Colonic mucosa (tissue), 4 donors: ENCODE results near the gene GNAO1. TPM values are rescaled to one million over a fixed set of nuclear protein-coding genes. Genes with fewer than 3 reads are reported as not detected.
"Not testable (repeated sequence)": the region's sequence is repeated elsewhere in the genome, so short reads cannot be mapped to it uniquely, and the experiment has no call there.

Source experiments
- DNase-seq: peaks from one replicate; pipeline ENCODE4 v3.0.0-alpha.2; 2020
- H3K27ac ChIP-seq: fragments of 200-600 bp; one replicate; pipeline ENCODE4 v1.8.0; 2021
- H3K27me3 ChIP-seq: fragments of 200-600 bp; one replicate; pipeline ENCODE4 v1.8.0; 2021
- H3K36me3 ChIP-seq: fragments of 200-600 bp; one replicate; pipeline ENCODE4 v1.8.0; 2021
- H3K4me1 ChIP-seq: fragments of 200-600 bp; one replicate; pipeline ENCODE4 v1.8.0; 2021; ENCODE audit warnings: mild to moderate bottlenecking
- H3K4me3 ChIP-seq: fragments of 200-600 bp; one replicate; pipeline ENCODE4 v1.8.0; 2021
- H3K9ac ChIP-seq, 2 donors: one replicate each; pipeline ENCODE4 v1.7.0; 2013; ENCODE audit warnings: control low read depth in 2 of 2, low read depth in 2 of 2, low read length in 2 of 2
- H3K9me3 ChIP-seq: fragments of 200-600 bp; one replicate; pipeline ENCODE4 v1.8.0; 2021
- intact Hi-C: fragments of 100-400 bp; cut with DNase I; formaldehyde crosslinking; loops from one replicate; pipeline ENCODE4 v1.14.1; 2022
- total RNA-seq, 2 donors: library from RNA; stranded (reverse); fragmentation: NEBNext Ultra II Directional in 1 of 2; extraction: Animal tissue kit (Norgen Biotek cat#: 25700) in 1 of 2; gene quantifications; one replicate each; pipeline ENCODE4 v1.2.1, GENCODE V29; 2021
- TF ChIP-seq, protein P1 (sequence below): fragments of 200-600 bp; IDR thresholded peaks from one replicate; pipeline ENCODE4 v1.8.0; 2022; ENCODE audit warnings: antibody characterized with exemption, mild to moderate bottlenecking
- donor health status: healthy.
- donor health status: DM: no; HTN: no; CAD: no.
- donor health status: DM: no; HTN: no; CAD: no.

GNAO1 gene
- total RNA-seq, 2 donors from 2014 or later: 1.7 to 10.8 TPM

GRCh38 chr16:56389554-56389953 lies 198.3 kb downstream of the GNAO1 start:
- intact Hi-C loops: no loop called here
- H3K4me1 ChIP-seq: no peaks in the 10 kb centered on the region
- H3K9ac ChIP-seq: no peak overlapping the region
- no peaks in the 10 kb centered on the region for H3K36me3 ChIP-seq
- no peak for DNase-seq
- H3K9me3 ChIP-seq: no peaks in the 10 kb centered on the region
- TF ChIP-seq, protein P1, sequence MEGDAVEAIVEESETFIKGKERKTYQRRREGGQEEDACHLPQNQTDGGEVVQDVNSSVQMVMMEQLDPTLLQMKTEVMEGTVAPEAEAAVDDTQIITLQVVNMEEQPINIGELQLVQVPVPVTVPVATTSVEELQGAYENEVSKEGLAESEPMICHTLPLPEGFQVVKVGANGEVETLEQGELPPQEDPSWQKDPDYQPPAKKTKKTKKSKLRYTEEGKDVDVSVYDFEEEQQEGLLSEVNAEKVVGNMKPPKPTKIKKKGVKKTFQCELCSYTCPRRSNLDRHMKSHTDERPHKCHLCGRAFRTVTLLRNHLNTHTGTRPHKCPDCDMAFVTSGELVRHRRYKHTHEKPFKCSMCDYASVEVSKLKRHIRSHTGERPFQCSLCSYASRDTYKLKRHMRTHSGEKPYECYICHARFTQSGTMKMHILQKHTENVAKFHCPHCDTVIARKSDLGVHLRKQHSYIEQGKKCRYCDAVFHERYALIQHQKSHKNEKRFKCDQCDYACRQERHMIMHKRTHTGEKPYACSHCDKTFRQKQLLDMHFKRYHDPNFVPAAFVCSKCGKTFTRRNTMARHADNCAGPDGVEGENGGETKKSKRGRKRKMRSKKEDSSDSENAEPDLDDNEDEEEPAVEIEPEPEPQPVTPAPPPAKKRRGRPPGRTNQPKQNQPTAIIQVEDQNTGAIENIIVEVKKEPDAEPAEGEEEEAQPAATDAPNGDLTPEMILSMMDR: no peak
- no peak overlapping the region for H3K4me3 ChIP-seq
- no peaks in the 10 kb centered on the region for H3K27me3 ChIP-seq
- H3K27ac ChIP-seq: no peak overlapping the region

DNA sequence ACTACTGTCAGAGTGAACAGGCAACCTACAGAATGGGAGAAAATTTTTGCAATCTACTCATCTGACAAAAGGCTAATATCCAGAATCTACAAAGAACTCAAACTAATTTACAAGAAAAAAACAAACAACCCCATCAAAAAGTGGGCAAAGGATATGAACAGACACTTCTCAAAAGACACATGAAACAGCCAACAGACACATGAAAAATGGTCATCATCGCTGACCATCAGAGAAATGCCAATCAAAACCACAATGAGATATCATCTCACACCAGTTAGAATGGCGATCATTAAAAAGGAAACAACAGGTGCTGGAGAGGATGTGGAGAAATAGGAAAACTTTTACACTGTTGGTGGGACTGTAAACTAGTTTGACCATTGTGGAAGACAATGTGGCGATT lies 205.4 kb downstream of the GNAO1 start:
- intact Hi-C loops, H3K27ac ChIP-seq, H3K4me1 ChIP-seq, H3K9ac ChIP-seq, H3K4me3 ChIP-seq, H3K36me3 ChIP-seq, H3K27me3 ChIP-seq, H3K9me3 ChIP-seq, DNase-seq: not testable (repeated sequence)

GRCh38 chr16:56399047-56399446 lies 207.8 kb downstream of the GNAO1 start:
- H3K36me3 ChIP-seq: peaks cover 8% of the 10 kb centered on the region

DNA sequence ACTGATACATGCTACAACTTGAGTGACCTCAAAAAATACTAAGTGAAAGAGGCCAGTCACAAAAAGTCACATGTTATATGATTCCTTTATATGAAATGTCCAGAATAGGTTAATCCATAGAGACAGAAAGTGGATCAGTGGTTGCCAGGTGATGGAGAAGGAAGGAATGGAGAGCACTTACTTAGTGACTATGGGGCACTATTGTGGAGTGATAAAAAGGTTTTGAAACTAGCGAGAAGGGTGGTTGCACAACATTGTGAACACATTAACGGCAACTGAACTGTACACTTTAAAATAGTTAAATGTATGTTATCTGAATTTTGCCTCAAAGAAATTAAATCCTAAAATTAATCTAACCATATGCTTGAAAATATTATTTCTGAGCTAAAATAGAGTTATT lies 208.2 kb downstream of the GNAO1 start:
- H3K4me3 ChIP-seq: no peak overlapping the region

More at GRCh38 chr16:56399047-56399446, 207.8 kb downstream of the GNAO1 start:
- no peak overlapping the region for H3K9ac ChIP-seq
- TF ChIP-seq, protein P1: no peak
- intact Hi-C loops: no loop called here
- H3K27ac ChIP-seq: no peak overlapping the region
- H3K9me3 ChIP-seq: no peaks in the 10 kb centered on the region
- H3K4me1 ChIP-seq: no peaks in the 10 kb centered on the region
- H3K27me3 ChIP-seq: no peaks in the 10 kb centered on the region
- no peak overlapping the region for H3K4me3 ChIP-seq
- DNase-seq: no peak

DNA sequence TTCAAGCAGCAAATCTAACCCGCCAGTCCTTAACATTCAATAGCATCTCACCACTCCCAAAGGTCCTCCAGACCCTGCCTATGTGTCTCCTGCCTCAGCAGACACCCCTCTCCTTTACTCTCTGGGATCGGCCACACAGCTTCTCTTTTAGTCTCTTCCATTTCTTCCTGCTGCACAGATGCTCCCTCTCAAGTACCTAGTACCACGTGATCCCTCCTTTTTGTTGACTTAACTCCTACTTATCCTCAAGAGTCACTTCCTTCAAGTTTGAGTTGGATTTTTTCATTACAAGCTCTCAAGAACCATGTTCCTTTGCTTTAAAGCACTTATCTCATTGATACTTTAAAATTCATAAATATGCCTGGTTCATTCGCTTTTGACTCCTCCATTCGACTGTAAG lies 209.2 kb downstream of the GNAO1 start:
- no peak overlapping the region for H3K4me3 ChIP-seq
- intact Hi-C loops: no loop called here
- no peaks in the 10 kb centered on the region for H3K27me3 ChIP-seq
- H3K36me3 ChIP-seq: peaks cover 8% of the 10 kb centered on the region
- H3K4me1 ChIP-seq: no peaks in the 10 kb centered on the region
- DNase-seq: no peak
- TF ChIP-seq, protein P1: no peak
- no peaks in the 10 kb centered on the region for H3K9me3 ChIP-seq
- no peak overlapping the region for H3K27ac ChIP-seq
- no peak overlapping the region for H3K9ac ChIP-seq

More for the DNA sequence above, 208.2 kb downstream of the GNAO1 start:
- Histone ChIP-seq H3K27ac (no peak overlapping the region), H3K4me1 (no peaks in the 10 kb centered on the region), H3K9ac (no peak overlapping the region), H3K9me3 (no peaks in the 10 kb centered on the region), H3K36me3 (peaks cover 8% of the 10 kb centered on the region), H3K27me3 (no peaks in the 10 kb centered on the region)
- TF ChIP-seq, protein P1: no peak
- intact Hi-C loops: no loop called here
- no peak for DNase-seq

- H3K36me3 ChIP-seq: peaks cover 8% of the 10 kb centered on the region
Measured at GRCh38 chr16:56401482-56401881, 210.2 kb downstream of the GNAO1 start.

More at GRCh38 chr16:56401482-56401881, 210.2 kb downstream of the GNAO1 start:
- intact Hi-C loops: no loop called here
- TF ChIP-seq, protein P1: peak; percentile 11
- Histone ChIP-seq H3K9ac (no peak overlapping the region), H3K27ac (no peak overlapping the region), H3K27me3 (no peaks in the 10 kb centered on the region), H3K4me3 (no peak overlapping the region), H3K4me1 (no peaks in the 10 kb centered on the region), H3K9me3 (no peaks in the 10 kb centered on the region)
- DNase-seq: no peak
